ENCODE measurements around the gene SLIT3. TPM values are rescaled to one million over a fixed set of nuclear protein-coding genes. Genes with fewer than 3 reads are reported as not detected.

Gene SLIT3
- total RNA-seq, 1 donor from 2014 or later = 0.22 TPM

DNA sequence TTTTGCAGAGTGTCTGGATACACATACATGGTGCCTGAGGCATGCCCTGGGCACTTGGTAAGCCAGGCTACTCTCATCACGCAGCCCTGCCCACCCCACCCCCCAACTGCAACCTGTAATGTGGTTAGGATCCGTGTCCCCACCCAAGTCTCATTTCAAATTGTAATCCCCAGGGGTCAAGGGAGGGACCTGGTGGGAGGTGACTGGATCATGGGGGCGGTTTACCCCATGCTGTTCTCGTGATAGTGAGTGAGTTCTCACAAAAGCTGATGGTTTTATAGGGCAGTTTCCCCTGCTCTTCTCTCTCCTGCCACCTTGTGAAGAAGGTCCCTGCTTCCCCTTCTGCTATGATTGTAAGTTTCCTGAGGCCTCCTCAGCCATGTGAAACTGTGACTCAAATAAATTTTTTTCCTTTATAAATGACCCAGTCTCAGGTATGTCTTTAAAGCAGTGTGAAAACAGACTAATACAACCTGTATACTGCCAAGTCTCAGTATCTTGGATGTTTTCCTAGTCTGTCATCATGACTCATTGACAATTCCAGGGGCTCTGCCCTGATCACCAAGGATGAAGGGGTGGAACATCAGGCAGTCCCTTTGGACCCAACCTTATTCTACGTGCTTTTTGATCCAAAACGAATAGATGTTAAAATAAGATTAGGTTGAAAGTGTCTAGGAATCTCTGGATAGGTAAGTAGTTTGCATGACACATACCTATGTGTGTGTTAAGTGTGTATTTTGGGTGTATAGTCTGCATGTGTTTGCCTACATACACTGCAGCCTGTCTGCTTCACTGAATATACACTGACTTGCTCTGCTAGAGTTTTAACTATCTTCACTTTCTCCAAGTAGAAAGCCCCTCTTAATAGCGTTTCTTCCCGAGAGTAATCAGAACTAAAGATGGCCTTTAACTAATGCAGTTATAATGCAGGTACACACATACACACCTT is 293.8 kb downstream of the SLIT3 start:
- no peaks in the 10 kb centered on the region for H3K27me3 ChIP-seq
- H3K9me3 Mint-ChIP-seq = no peaks in the 10 kb centered on the region
- TF ChIP-seq CTCF (IDR thresholded peaks at IDR 0.05) = no peak
- H3F3A ChIP-seq (ENCODE audit: low read depth) = no peaks in the 10 kb centered on the region
- H3K9me3 ChIP-seq (ENCODE audit: low read depth) = no peaks in the 10 kb centered on the region
- no peak overlapping the region for H2AFZ ChIP-seq (replicated peaks)
- H3K4me3 ChIP-seq = no peak overlapping the region
- no peak overlapping the region for H3K27ac ChIP-seq
- no peaks in the 10 kb centered on the region for H4K20me1 ChIP-seq (ENCODE audit: low read depth)
- H3K4me1 Mint-ChIP-seq = peaks cover 39% of the 10 kb centered on the region
- peaks cover 10% of the 10 kb centered on the region for H3K4me1 ChIP-seq
- H3K9ac ChIP-seq = no peak overlapping the region
- no peak overlapping the region for H3K4me2 ChIP-seq
- no peaks in the 10 kb centered on the region for H3K79me2 ChIP-seq (ENCODE audit: low read depth)
- no peak overlapping the region for H3K4me3 Mint-ChIP-seq
- no peak overlapping the region for H3K27ac Mint-ChIP-seq
- H3K36me3 ChIP-seq = no peaks in the 10 kb centered on the region
- H3K27me3 Mint-ChIP-seq (ENCODE audit: insufficient read depth, low read depth) = no peaks in the 10 kb centered on the region
- H3K36me3 Mint-ChIP-seq = no peaks in the 10 kb centered on the region
- DNase-seq (ENCODE audit: low spot score) = no peak

DNA sequence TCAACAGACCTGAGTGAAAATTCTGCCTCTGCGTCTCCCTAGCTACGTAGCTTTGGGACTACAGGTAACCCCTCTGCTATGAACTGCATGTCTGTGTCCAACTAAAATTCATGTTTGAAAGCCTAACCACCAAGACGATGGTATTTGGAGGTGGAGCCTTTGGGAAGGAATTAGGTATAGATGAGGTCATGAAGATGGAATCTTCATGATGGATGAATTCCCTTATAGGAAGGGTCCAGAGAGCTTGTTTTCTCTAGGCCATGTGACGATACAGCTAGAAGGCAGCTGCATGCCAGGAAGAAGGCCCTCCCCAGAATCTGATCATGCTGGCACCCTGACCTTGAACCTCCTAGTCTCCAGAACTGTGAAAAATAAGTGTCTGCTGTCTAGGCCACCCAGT is 296.4 kb downstream of the SLIT3 start:
- H3K4me2 ChIP-seq = no peak overlapping the region
- Mint-ChIP-seq H3K9me3 (no peaks in the 10 kb centered on the region), H3K4me1 (peaks cover 30% of the 10 kb centered on the region), H3K27ac (peak overlapping the region; percentile 44), H3K4me3 (no peak overlapping the region), H3K36me3 (no peaks in the 10 kb centered on the region), H3K27me3 (ENCODE audit: insufficient read depth, low read depth) (peaks cover 2% of the 10 kb centered on the region)
- no peak for DNase-seq (ENCODE audit: low spot score)
- TF ChIP-seq CTCF (IDR thresholded peaks at IDR 0.05) (no peak), EZH2 (IDR thresholded peaks at IDR 0.05) (no peak), EZH2phosphoT487 (IDR thresholded peaks at IDR 0.05) (no peak)
- H3K9ac ChIP-seq = no peak overlapping the region
- H3K27me3 ChIP-seq = no peaks in the 10 kb centered on the region
- peaks cover 10% of the 10 kb centered on the region for H3K4me1 ChIP-seq
- no peaks in the 10 kb centered on the region for H3K9me3 ChIP-seq (ENCODE audit: low read depth)
- H3K4me3 ChIP-seq = no peak overlapping the region
- H3K79me2 ChIP-seq (ENCODE audit: low read depth) = no peaks in the 10 kb centered on the region
- no peaks in the 10 kb centered on the region for H4K20me1 ChIP-seq (ENCODE audit: low read depth)
- H3K36me3 ChIP-seq = no peaks in the 10 kb centered on the region
- H3K27ac ChIP-seq = no peak overlapping the region
- no peak overlapping the region for H2AFZ ChIP-seq (replicated peaks)
- H3F3A ChIP-seq (ENCODE audit: low read depth) = no peaks in the 10 kb centered on the region

DNA sequence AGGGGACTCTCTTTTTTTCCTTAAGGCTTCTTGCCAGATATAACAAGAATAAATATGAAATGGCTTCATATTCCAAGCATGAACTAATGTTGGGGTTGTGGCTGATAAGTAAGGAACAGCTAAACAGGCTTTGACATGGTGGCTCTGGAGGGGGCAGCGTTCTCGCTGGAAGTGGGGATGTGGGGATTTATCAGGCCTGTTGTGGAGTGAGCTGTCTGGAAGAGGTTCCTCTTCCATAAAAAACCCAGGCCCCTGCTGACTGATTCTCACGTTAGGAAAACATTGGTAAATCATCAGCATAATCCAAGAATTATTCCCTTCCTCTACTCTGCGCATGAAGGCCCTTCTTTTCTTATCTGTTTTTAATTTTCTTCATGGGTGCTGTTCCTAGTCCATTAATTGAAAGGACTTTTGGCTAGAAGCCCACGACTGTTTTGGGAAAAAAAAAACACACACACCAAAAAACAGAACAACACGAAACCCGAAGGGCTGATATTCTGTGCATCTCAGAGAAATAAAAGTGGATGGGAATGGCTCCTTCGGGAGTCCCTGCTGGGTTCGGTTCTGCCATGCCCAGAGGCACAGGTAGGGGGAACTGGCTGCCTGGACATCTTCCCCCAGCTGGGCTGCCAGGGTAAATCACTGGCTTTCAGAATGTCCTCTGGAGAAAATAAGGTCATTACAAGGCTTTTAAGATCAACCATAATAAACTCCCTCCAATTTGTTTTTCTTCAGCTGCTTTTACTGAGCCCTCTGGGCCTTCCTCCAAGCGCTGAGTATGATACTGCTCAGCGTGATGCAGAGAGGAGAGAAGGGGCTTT is 297.0 kb downstream of the SLIT3 start:
- no peak for TF ChIP-seq EZH2phosphoT487 (IDR thresholded peaks at IDR 0.05)
- TF ChIP-seq CTCF (IDR thresholded peaks at IDR 0.05) = peak; percentile 51
- Mint-ChIP-seq H3K9me3 (no peaks in the 10 kb centered on the region), H3K36me3 (no peaks in the 10 kb centered on the region), H3K27me3 (ENCODE audit: insufficient read depth, low read depth) (peaks cover 2% of the 10 kb centered on the region), H3K27ac (peak overlapping the region; percentile 46), H3K4me3 (no peak overlapping the region), H3K4me1 (peaks cover 30% of the 10 kb centered on the region)
- no peak overlapping the region for H3K27ac ChIP-seq
- H3K4me3 ChIP-seq = no peak overlapping the region
- DNase-seq (ENCODE audit: low spot score) = peak; percentile 56
- no peak overlapping the region for H2AFZ ChIP-seq (replicated peaks)
- H4K20me1 ChIP-seq (ENCODE audit: low read depth) = no peaks in the 10 kb centered on the region
- H3K79me2 ChIP-seq (ENCODE audit: low read depth) = no peaks in the 10 kb centered on the region
- H3K9me3 ChIP-seq (ENCODE audit: low read depth) = no peaks in the 10 kb centered on the region
- peaks cover 10% of the 10 kb centered on the region for H3K4me1 ChIP-seq
- no peaks in the 10 kb centered on the region for H3K27me3 ChIP-seq
- no peak overlapping the region for H3K9ac ChIP-seq
- no peaks in the 10 kb centered on the region for H3K36me3 ChIP-seq
- H3F3A ChIP-seq (ENCODE audit: low read depth) = no peaks in the 10 kb centered on the region
- H3K4me2 ChIP-seq = no peak overlapping the region
